H1 (cell line): ENCODE data around the gene KLF6. TPM values are rescaled to one million over a fixed set of nuclear protein-coding genes. Genes with fewer than 3 reads are reported as not detected.

Experiments used
- CTCF ChIA-PET: fragments of 300-600 bp; sonication (Branson Sonifier 250); formaldehyde crosslinking; loops from one replicate; lab custom pipeline; 2021; ENCODE audit not compliant: partially characterized antibody; lab: Charles Lee
- POLR2A ChIA-PET: fragments of 300-600 bp; sonication (Branson Sonifier 250); formaldehyde crosslinking; loops from one replicate; lab custom pipeline; 2021; ENCODE audit warnings: inconsistent platforms; ENCODE audit not compliant: partially characterized antibody; lab: Charles Lee
- DNase-seq, 2 experiments: peaks; one replicate each; pipeline versions ENCODE4 v3.0.0 to v3.0.0-alpha.2; 2010 to 2022; ENCODE audit warnings: low spot score in 2 of 2, low read depth in 1 of 2, mixed read lengths in 1 of 2
- FAIRE-seq: peaks from 2 replicates; lab custom pipeline; 2011; peaks lifted over from hg19 to GRCh38; lab: Jason Lieb, UNC
- H2AFZ ChIP-seq: 2 replicates; pipeline ENCODE4 v1.8.1; 2012; ENCODE audit warnings: low read length, inconsistent platforms
- H2AK5ac ChIP-seq: 2 replicates; pipeline ENCODE4 v1.6.1; 2013; ENCODE audit warnings: low read depth, low read length
- H2BK120ac ChIP-seq: replicated peaks from 2 replicates; pipeline ENCODE3; 2013; ENCODE audit warnings: low read depth, low read length, inconsistent platforms
- H2BK12ac ChIP-seq: 2 replicates; pipeline ENCODE4 v1.6.1; 2013; ENCODE audit warnings: low read depth, low read length
- H2BK15ac ChIP-seq: 2 replicates; pipeline ENCODE4 v1.6.1; 2013; ENCODE audit warnings: low read length
- H2BK20ac ChIP-seq: 2 replicates; pipeline ENCODE4 v1.6.1; 2013; ENCODE audit warnings: low read length
- H2BK5ac ChIP-seq: 2 replicates; pipeline ENCODE4 v1.6.1; 2013; ENCODE audit warnings: low read depth, low read length
- H3K14ac ChIP-seq: 2 replicates; pipeline ENCODE4 v1.6.1; 2013; ENCODE audit warnings: inconsistent platforms; ENCODE audit not compliant: insufficient read length
- H3K18ac ChIP-seq: 2 replicates; pipeline ENCODE4 v1.6.1; 2013; ENCODE audit warnings: low read length; ENCODE audit errors: extremely low read depth
- H3K23ac ChIP-seq: 2 replicates; pipeline ENCODE4 v1.6.1; 2013; ENCODE audit warnings: inconsistent platforms; ENCODE audit not compliant: insufficient read length
- H3K23me2 ChIP-seq: 2 replicates; pipeline ENCODE4 v1.6.1; 2013; ENCODE audit warnings: low read depth, low read length
- H3K27ac ChIP-seq: 2 replicates; pipeline ENCODE4 v1.6.1; 2011; ENCODE audit warnings: low read depth, low read length, inconsistent platforms
- H3K27me3 ChIP-seq, 4 experiments: replicated peaks in 1 of 4; 1 replicate in 1 of 4; 2 replicates in 3 of 4; pipeline versions ENCODE4 v1.6.1 to v1.8.1; 2011 to 2013; ENCODE audit warnings: low read length in 3 of 4, mild to moderate bottlenecking in 3 of 4, inconsistent platforms in 2 of 4, mixed read lengths in 2 of 4, moderate library complexity in 1 of 4; ENCODE audit not compliant: control insufficient read depth in 3 of 4, insufficient read depth in 3 of 4; ENCODE audit errors: extremely low read depth in 1 of 4
- H3K36me3 ChIP-seq, 4 experiments: 2 replicates each; pipeline versions ENCODE4 v1.6.1 to v1.8.1; 2011 to 2013; ENCODE audit warnings: mild to moderate bottlenecking in 4 of 4, low read length in 3 of 4, moderate library complexity in 2 of 4, control low read depth in 1 of 4, inconsistent platforms in 1 of 4; ENCODE audit not compliant: insufficient read depth in 4 of 4, control insufficient read depth in 2 of 4
- H3K4ac ChIP-seq: replicated peaks from 2 replicates; pipeline ENCODE3; 2013; ENCODE audit warnings: low read length, low read depth, mixed read lengths, inconsistent platforms; ENCODE audit not compliant: insufficient read length
- H3K4me1 ChIP-seq, 4 experiments: replicated peaks in 1 of 4; 1 replicate in 1 of 4; 2 replicates in 3 of 4; pipeline versions ENCODE4 v1.6.1 to v1.8.1; 2011 to 2013; ENCODE audit warnings: low read length in 3 of 4, inconsistent platforms in 2 of 4, mixed read lengths in 1 of 4; ENCODE audit not compliant: insufficient read depth in 4 of 4, control insufficient read depth in 3 of 4
- H3K4me2 ChIP-seq, 2 experiments: 2 replicates each; pipeline versions ENCODE4 v1.6.1 to v1.8.1; 2011 to 2013; ENCODE audit warnings: low read depth in 2 of 2, low read length in 2 of 2, control low read depth in 1 of 2, inconsistent platforms in 1 of 2, mild to moderate bottlenecking in 1 of 2; ENCODE audit not compliant: insufficient read depth in 1 of 2
- H3K4me3 ChIP-seq, 4 experiments: fragments of 200-600, 300-600 bp in 1 of 4; sonication (generic), shearing (Covaris generic), sonication (Bioruptor Twin) in 1 of 4; 2 replicates each; pipeline versions ENCODE4 v1.5.1 to v1.8.1; 2011 to 2016; ENCODE audit warnings: low read length in 4 of 4, low read depth in 3 of 4, control low read depth in 2 of 4, inconsistent platforms in 2 of 4, mild to moderate bottlenecking in 2 of 4, mixed read lengths in 1 of 4, moderate library complexity in 1 of 4; ENCODE audit not compliant: insufficient read depth in 2 of 4; ENCODE audit errors: extremely low read depth in 1 of 4
- H3K56ac ChIP-seq: replicated peaks from 2 replicates; pipeline ENCODE3; 2013; ENCODE audit warnings: low read depth, mild to moderate bottlenecking, mixed read lengths, low read length, inconsistent platforms; ENCODE audit not compliant: insufficient read length
- H3K79me1 ChIP-seq: 2 replicates; pipeline ENCODE4 v1.6.1; 2013; ENCODE audit warnings: low read depth, low read length, control low read depth
- H3K79me2 ChIP-seq, 2 experiments: 2 replicates each; pipeline versions ENCODE4 v1.6.1 to v1.8.1; 2012 to 2013; ENCODE audit warnings: low read length in 2 of 2, mild to moderate bottlenecking in 2 of 2, inconsistent platforms in 1 of 2; ENCODE audit not compliant: insufficient read depth in 2 of 2, control insufficient read depth in 1 of 2
- H3K9ac ChIP-seq, 4 experiments: replicated peaks in 1 of 4; 1 replicate in 1 of 4; 2 replicates in 3 of 4; pipeline versions ENCODE4 v1.6.1 to v1.8.1; 2011 to 2013; ENCODE audit warnings: low read depth in 3 of 4, low read length in 3 of 4, control low read depth in 2 of 4, mild to moderate bottlenecking in 2 of 4, moderate library complexity in 2 of 4, inconsistent platforms in 1 of 4; ENCODE audit errors: extremely low read depth in 1 of 4
- H3K9me3 ChIP-seq, 2 experiments: 2 replicates each; pipeline versions ENCODE4 v1.6.1 to v1.8.1; 2012 to 2013; ENCODE audit warnings: mild to moderate bottlenecking in 2 of 2, moderate library complexity in 2 of 2, control low read depth in 1 of 2, inconsistent platforms in 1 of 2, low read depth in 1 of 2, low read length in 1 of 2, mixed read lengths in 1 of 2; ENCODE audit not compliant: insufficient read depth in 2 of 2
- H4K20me1 ChIP-seq, 2 experiments: replicated peaks in 1 of 2; 2 replicates each; pipeline versions ENCODE3 to v1.8.1; 2011 to 2013; ENCODE audit warnings: inconsistent platforms in 2 of 2, low read length in 2 of 2, mild to moderate bottlenecking in 1 of 2; ENCODE audit not compliant: insufficient read depth in 2 of 2, control insufficient read depth in 1 of 2
- H4K5ac ChIP-seq: 2 replicates; pipeline ENCODE4 v1.6.1; 2013; ENCODE audit warnings: low read length, low read depth, mixed read lengths, inconsistent platforms; ENCODE audit not compliant: insufficient read length
- H4K8ac ChIP-seq: 2 replicates; pipeline ENCODE4 v1.8.0; 2013; ENCODE audit warnings: mild to moderate bottlenecking, moderate library complexity, low read length, inconsistent platforms; ENCODE audit not compliant: insufficient read depth; ENCODE audit errors: extremely low read depth
- H4K91ac ChIP-seq: replicated peaks from 2 replicates; pipeline ENCODE3; 2013; ENCODE audit warnings: low read length, mixed read lengths, inconsistent platforms; ENCODE audit not compliant: insufficient read length
- CBX5 ChIP-seq: fragments of 300-800, 300-1000 bp; sonication (generic); IDR thresholded peaks from 2 replicates; pipeline ENCODE4 v1.7.1; 2016; ENCODE audit warnings: antibody characterized with exemption, low read length, low read depth
- CEBPB ChIP-seq: IDR thresholded peaks from 2 replicates; pipeline ENCODE4 v1.6.1; 2012; ENCODE audit warnings: low read depth, low read length
- CTCF ChIP-seq, 3 experiments: IDR thresholded peaks; 1 replicate in 2 of 3; 2 replicates in 1 of 3; pipeline versions ENCODE4 v1.5.1 to v1.6.1; 2011; ENCODE audit warnings: low read length in 3 of 3, mild to moderate bottlenecking in 3 of 3, inconsistent platforms in 2 of 3, low read depth in 1 of 3, moderate library complexity in 1 of 3; ENCODE audit not compliant: insufficient read depth in 1 of 3; ENCODE audit errors: control extremely low read depth in 1 of 3
- E2F6 ChIP-seq: IDR thresholded peaks from 2 replicates; pipeline ENCODE4 v1.6.1; 2012; ENCODE audit warnings: inconsistent platforms
- JUN ChIP-seq: IDR thresholded peaks from 2 replicates; pipeline ENCODE4 v1.6.1; 2011; ENCODE audit warnings: low read depth, mild to moderate bottlenecking, improper control_type of control experiment, low read length
- JUND ChIP-seq: IDR thresholded peaks from 2 replicates; pipeline ENCODE4 v1.6.1; 2011; ENCODE audit warnings: mild to moderate bottlenecking, improper control_type of control experiment, low read length
- KDM5A ChIP-seq: fragments of 200-600 bp; IDR thresholded peaks from 2 replicates; pipeline ENCODE4 v1.7.1; 2012; ENCODE audit warnings: mild to moderate bottlenecking, low read length, inconsistent platforms, mixed read lengths
- MAFK ChIP-seq: IDR thresholded peaks from 2 replicates; pipeline ENCODE4 v1.6.1; 2012; ENCODE audit warnings: low read depth, mild to moderate bottlenecking, improper control_type of control experiment, low read length
- SIRT6 ChIP-seq: IDR thresholded peaks from one replicate; pipeline ENCODE4 v1.7.1; 2012; ENCODE audit warnings: low read length, inconsistent platforms
- TAF7 ChIP-seq: optimal IDR thresholded peaks from 2 replicates; pipeline ENCODE3; 2011; ENCODE audit warnings: low read depth, mild to moderate bottlenecking, inconsistent platforms, low read length, moderate library complexity, borderline replicate concordance
- TBP ChIP-seq: IDR thresholded peaks from 2 replicates; pipeline ENCODE4 v1.6.1; 2011; ENCODE audit warnings: low read depth, low read length, improper control_type of control experiment
- TCF12 ChIP-seq: IDR thresholded peaks from 2 replicates; pipeline ENCODE4 v1.6.1; 2011; ENCODE audit warnings: low read depth, mild to moderate bottlenecking, low read length
- TEAD4 ChIP-seq: IDR thresholded peaks from 2 replicates; pipeline ENCODE4 v1.6.1; 2012; ENCODE audit warnings: low read depth, low read length, inconsistent platforms, mixed read lengths
- WGBS, 2 experiments: shearing (Covaris generic) in 1 of 2; methylation state at CpG; one replicate each; pipeline versions ENCODE4 v1.1.6 to v1.1.7; 2013 to 2015; ENCODE audit warnings: low lambda C conversion rate in 2 of 2, mixed read lengths in 2 of 2, inconsistent platforms in 1 of 2, low coverage in 1 of 2, missing lambda C conversion rate in 1 of 2; ENCODE audit not compliant: insufficient replicate concordance in 2 of 2, insufficient coverage in 1 of 2, insufficient read length in 1 of 2; ENCODE audit errors: extremely low coverage in 1 of 2, missing lambda C conversion rate in 1 of 2; 5-methylcytosine and 5-hydroxymethylcytosine counted together
- polyA plus RNA-seq, 7 experiments: library from polyadenylated mRNA; depleted of rRNA in 3 of 7; stranded (reverse) in 5 of 7; unstranded in 2 of 7; fragments of >200 nt in 5 of 7; fragments of 200-250 nt in 2 of 7; gene quantifications; 1 replicate in 5 of 7; 2 replicates in 1 of 7; 4 replicates in 1 of 7; pipeline versions ENCODE4 v1.2.1 to v1.2.3, GENCODE V29; 2011 to 2013; ENCODE audit warnings: missing spikeins in 2 of 7, mixed read lengths in 2 of 7
- total RNA-seq: library from RNA; stranded (reverse); fragmentation: NEBNext Ultra II Directional; extraction: Animal tissue kit (Norgen Biotek cat#: 25700); gene quantifications from 2 replicates; pipeline ENCODE4 v1.2.1, GENCODE V29; 2021

KLF6 gene
- total and polyA plus RNA-seq, 2 of the 8 experiments (the other 6 are each of a cell fraction or from before 2014, with no cell fraction given), result 5.7 to 19.5 TPM

GRCh38 chr10:3814838-3815220, 29.8 kb upstream of the KLF6 start:
- POLR2A ChIA-PET, result no interaction called here
- H2AFZ ChIP-seq, result no peak overlapping the region
- no peak overlapping the region for H3K27ac ChIP-seq
- H4K20me1 ChIP-seq, result no peaks in the 10 kb centered on the region
- H3K4me2 ChIP-seq, result no peak overlapping the region
- H3K23ac ChIP-seq, result no peak overlapping the region
- DNase-seq (no peak), FAIRE-seq (no peak)
- CTCF ChIA-PET, result no interaction called here
- H3K36me3 ChIP-seq, result no peaks in the 10 kb centered on the region
- H3K4me3 ChIP-seq, result no peak overlapping the region
- H3K79me1 ChIP-seq, result no peaks in the 10 kb centered on the region
- H2BK5ac ChIP-seq, result no peak overlapping the region
- H2BK15ac ChIP-seq, result no peak overlapping the region
- H3K56ac ChIP-seq, result no peak overlapping the region
- 90% methylated on average over 6 of the region's 6 CpGs; no CpG with 5 or more reads in 1 of the 2 experiments for WGBS, 2 experiments
- no peak overlapping the region for H3K9ac ChIP-seq
- H3K14ac ChIP-seq, result no peak overlapping the region
- no peaks in the 10 kb centered on the region for H3K4me1 ChIP-seq
- H4K5ac ChIP-seq, result no peak overlapping the region
- no peak overlapping the region for H4K91ac ChIP-seq
- H2BK12ac ChIP-seq, result no peak overlapping the region
- no peaks in the 10 kb centered on the region for H3K9me3 ChIP-seq
- no peak overlapping the region for H2BK20ac ChIP-seq
- no peaks in the 10 kb centered on the region for H3K27me3 ChIP-seq
- no peak overlapping the region for H2BK120ac ChIP-seq
- H3K23me2 ChIP-seq, result no peaks in the 10 kb centered on the region
- no peaks in the 10 kb centered on the region for H3K79me2 ChIP-seq
- no peak overlapping the region for H3K18ac ChIP-seq
- no peak overlapping the region for H2AK5ac ChIP-seq
- no peak overlapping the region for H3K4ac ChIP-seq
- H4K8ac ChIP-seq, result no peak overlapping the region
- TF ChIP-seq JUN, result no peak
- no peak for TF ChIP-seq JUND
- TF ChIP-seq TBP, result no peak
- no peak for TF ChIP-seq TCF12
- no peak for TF ChIP-seq CEBPB
- TF ChIP-seq CTCF (IDR thresholded peaks at IDR 0.05; ENCODE audit: control extremely low read depth in 1 of 3, insufficient read depth in 1 of 3, low read depth in 1 of 3, low read length in 3 of 3), result no peak
- TF ChIP-seq TAF7, result no peak
- TF ChIP-seq KDM5A, result no peak
- TF ChIP-seq MAFK, result no peak
- TF ChIP-seq SIRT6, result no peak
- no peak for TF ChIP-seq CBX5
- TF ChIP-seq TEAD4, result no peak
- no peak for TF ChIP-seq E2F6
